Chondrocyte (in vitro differentiated cells): ENCODE results near the gene TAF13. TPM values are rescaled to one million over a fixed set of nuclear protein-coding genes. Genes with fewer than 3 reads are reported as not detected.
"Not testable (repeated sequence)": the region's sequence is repeated elsewhere in the genome, so short reads cannot be mapped to it uniquely, and the experiment has no call there.

Experiments
- DNase-seq: peaks from one replicate; pipeline ENCODE4 v3.0.0; 2021; ENCODE audit warnings: mixed read lengths, low spot score
- H3K27ac Mint-ChIP-seq: one replicate; pipeline ENCODE4 v1.8.0; 2021; ENCODE audit warnings: mild to moderate bottlenecking, moderate library complexity, mixed read lengths; ENCODE audit not compliant: unreplicated experiment
- H3K27me3 Mint-ChIP-seq: 2 replicates; pipeline ENCODE4 v1.8.0; 2021; ENCODE audit warnings: low read depth, mixed read lengths
- H3K36me3 Mint-ChIP-seq: 2 replicates; pipeline ENCODE4 v1.8.0; 2021; ENCODE audit warnings: low read depth, mixed read lengths
- H3K4me1 Mint-ChIP-seq: 2 replicates; pipeline ENCODE4 v1.8.0; 2021; ENCODE audit warnings: low read depth, mild to moderate bottlenecking, mixed read lengths
- H3K4me3 Mint-ChIP-seq: one replicate; pipeline ENCODE4 v1.8.0; 2021; ENCODE audit warnings: mild to moderate bottlenecking, moderate library complexity, mixed read lengths; ENCODE audit not compliant: unreplicated experiment
- H3K9me3 Mint-ChIP-seq: 2 replicates; pipeline ENCODE4 v1.8.0; 2021; ENCODE audit warnings: low read depth, mixed read lengths
- CTCF ChIP-seq: fragments of 200-600 bp; sonication (generic); IDR thresholded peaks from 2 replicates; pipeline ENCODE4 v1.5.0; 2021; ENCODE audit warnings: antibody characterized with exemption, mild to moderate bottlenecking, moderate library complexity
- total RNA-seq: library from RNA; stranded (reverse); gene quantifications from 3 replicates; pipeline ENCODE4 v1.2.1, GENCODE V29; 2021

Gene TAF13
- total RNA-seq, 1 donor from 2014 or later: 82.9 TPM

GRCh38 chr1:109040627-109040988, 35.2 kb downstream of the TAF13 start:
- no peak for TF ChIP-seq CTCF
- H3K4me3 Mint-ChIP-seq: peak overlapping the region; percentile 87
- H3K27me3 Mint-ChIP-seq: no peaks in the 10 kb centered on the region
- DNase-seq: no peak
- H3K4me1 Mint-ChIP-seq: peaks cover 15% of the 10 kb centered on the region
- H3K27ac Mint-ChIP-seq: peak overlapping the region; percentile 84
- no peaks in the 10 kb centered on the region for H3K36me3 Mint-ChIP-seq
- no peaks in the 10 kb centered on the region for H3K9me3 Mint-ChIP-seq

- DNase-seq: no peak
- no peaks in the 10 kb centered on the region for H3K36me3 Mint-ChIP-seq
- no peak for TF ChIP-seq CTCF
- no peak overlapping the region for H3K27ac Mint-ChIP-seq
- H3K9me3 Mint-ChIP-seq: no peaks in the 10 kb centered on the region
- H3K4me3 Mint-ChIP-seq: no peak overlapping the region
- no peaks in the 10 kb centered on the region for H3K4me1 Mint-ChIP-seq
- no peaks in the 10 kb centered on the region for H3K27me3 Mint-ChIP-seq
Observed at GRCh38 chr1:109034382-109034781, 41.4 kb downstream of the TAF13 start.

GRCh38 chr1:109029493-109029892, 46.3 kb downstream of the TAF13 start:
- not testable (repeated sequence) for H3K27ac Mint-ChIP-seq, H3K4me3 Mint-ChIP-seq, H3K27me3 Mint-ChIP-seq, H3K4me1 Mint-ChIP-seq, H3K36me3 Mint-ChIP-seq, DNase-seq, H3K9me3 Mint-ChIP-seq

- no peak overlapping the region for H3K27ac Mint-ChIP-seq
Observed at GRCh38 chr1:109027841-109028240, 48.0 kb downstream of the TAF13 start.

GRCh38 chr1:109025694-109026093, 50.1 kb downstream of the TAF13 start:
- H3K4me1 Mint-ChIP-seq: peaks cover 8% of the 10 kb centered on the region
- H3K27me3 Mint-ChIP-seq: no peaks in the 10 kb centered on the region
- no peak for TF ChIP-seq CTCF
- no peak for DNase-seq
- no peak overlapping the region for H3K4me3 Mint-ChIP-seq
- peaks cover 3% of the 10 kb centered on the region for H3K36me3 Mint-ChIP-seq
- H3K27ac Mint-ChIP-seq: no peak overlapping the region
- H3K9me3 Mint-ChIP-seq: no peaks in the 10 kb centered on the region

More at GRCh38 chr1:109027841-109028240, 48.0 kb downstream of the TAF13 start:
- no peak for DNase-seq
- Mint-ChIP-seq H3K27me3 (no peaks in the 10 kb centered on the region), H3K36me3 (no peaks in the 10 kb centered on the region), H3K9me3 (no peaks in the 10 kb centered on the region), H3K4me1 (peaks cover 8% of the 10 kb centered on the region), H3K4me3 (no peak overlapping the region)
- peak; percentile 66 for TF ChIP-seq CTCF

- Mint-ChIP-seq H3K36me3 (peaks cover 5% of the 10 kb centered on the region), H3K4me1 (peaks cover 8% of the 10 kb centered on the region), H3K4me3 (no peak overlapping the region), H3K27ac (peak overlapping the region; percentile 38), H3K27me3 (no peaks in the 10 kb centered on the region), H3K9me3 (no peaks in the 10 kb centered on the region)
- no peak for DNase-seq
- no peak for TF ChIP-seq CTCF
Observed at GRCh38 chr1:109024646-109025045, 51.2 kb downstream of the TAF13 start.
